Sigmoid colon (tissue), 7 donors: Measurements from ENCODE around the gene ATXN1. TPM values are rescaled to one million over a fixed set of nuclear protein-coding genes. Genes with fewer than 3 reads are reported as not detected.
"Not testable (repeated sequence)": the region's sequence is repeated elsewhere in the genome, so short reads cannot be mapped to it uniquely, and the experiment has no call there.

ENCODE experiments used
- DNase-seq: peaks from one replicate; pipeline ENCODE4 v3.0.0-alpha.2; 2019
- H3K27ac ChIP-seq, 4 donors: fragments of 200-600 bp; sonication (generic); one replicate each; pipeline ENCODE4 v1.5.1; 2016 to 2019; ENCODE audit warnings: mild to moderate bottlenecking in 1 of 4
- H3K27me3 ChIP-seq, 3 donors: fragments of 200-600 bp; sonication (generic); one replicate each; pipeline ENCODE4 v1.5.1; 2019; ENCODE audit warnings: mild to moderate bottlenecking in 1 of 3
- H3K36me3 ChIP-seq, 4 donors: fragments of 200-600 bp; sonication (generic); one replicate each; pipeline ENCODE4 v1.5.1; 2016 to 2019
- H3K4me1 ChIP-seq, 4 donors: fragments of 200-600 bp; sonication (generic); one replicate each; pipeline ENCODE4 v1.5.1; 2017 to 2019
- H3K4me3 ChIP-seq, 4 donors: fragments of 200-600 bp; sonication (generic); one replicate each; pipeline ENCODE4 v1.5.1; 2017 to 2019; ENCODE audit warnings: mild to moderate bottlenecking in 2 of 4, moderate library complexity in 1 of 4
- H3K9me3 ChIP-seq, 4 donors: fragments of 200-600 bp in 3 of 4; sonication (generic) in 3 of 4; one replicate each; pipeline versions ENCODE4 v1.5.1 to v1.6.1; 2013 to 2019
- CTCF ChIP-seq, 4 experiments: fragments of 450-650 bp in 3 of 4; fragments of 200-600 bp in 1 of 4; IDR thresholded peaks; one replicate each; pipeline ENCODE4 v1.5.1; 2016 to 2019; ENCODE audit warnings: antibody characterized with exemption in 4 of 4, mild to moderate bottlenecking in 3 of 4, moderate library complexity in 2 of 4
- EP300 ChIP-seq, 4 donors: sonication (generic); formaldehyde crosslinking; IDR thresholded peaks; one replicate each; pipeline ENCODE4 v1.6.1; 2017; ENCODE audit warnings: antibody characterized with exemption in 4 of 4
- POLR2A ChIP-seq, 2 donors: fragments of 450-650 bp; IDR thresholded peaks; one replicate each; pipeline ENCODE4 v1.6.1; 2016; ENCODE audit warnings: antibody characterized with exemption in 2 of 2, mild to moderate bottlenecking in 2 of 2, moderate library complexity in 2 of 2
- POLR2AphosphoS5 ChIP-seq, 4 donors: sonication (generic); formaldehyde crosslinking; IDR thresholded peaks; one replicate each; pipeline ENCODE4 v1.6.1; 2017; ENCODE audit warnings: antibody characterized with exemption in 4 of 4
- WGBS, 2 donors: extraction: QIAGEN DNeasy Blood & Tissue Kit; methylation state at CpG; one replicate each; pipeline ENCODE4 v1.1.7; 2013; 5-methylcytosine and 5-hydroxymethylcytosine counted together
- intact Hi-C: fragments of 100-400 bp; cut with DNase I; formaldehyde crosslinking; loops from one replicate; pipeline ENCODE4 v1.15.1; 2023
- polyA plus RNA-seq, 3 donors: library from polyadenylated mRNA; stranded (reverse); fragments of 200-250 nt; gene quantifications; one replicate each; pipeline ENCODE4 v1.2.3, GENCODE V29; 2013
- total RNA-seq, 4 donors: library from RNA; depleted of rRNA; stranded (reverse); fragments of >200 nt; gene quantifications; one replicate each; pipeline ENCODE4 v1.1.0, GENCODE V29; 2016
- donor health status: healthy with polysubstance abuse.
- donor health status: Bipolar disorder and iron deficiency.
- donor health status: healthy.

The ATXN1 gene
- total and polyA plus RNA-seq, 7 donors, result 4.8 to 95.3 (median 37.7) TPM

DNA sequence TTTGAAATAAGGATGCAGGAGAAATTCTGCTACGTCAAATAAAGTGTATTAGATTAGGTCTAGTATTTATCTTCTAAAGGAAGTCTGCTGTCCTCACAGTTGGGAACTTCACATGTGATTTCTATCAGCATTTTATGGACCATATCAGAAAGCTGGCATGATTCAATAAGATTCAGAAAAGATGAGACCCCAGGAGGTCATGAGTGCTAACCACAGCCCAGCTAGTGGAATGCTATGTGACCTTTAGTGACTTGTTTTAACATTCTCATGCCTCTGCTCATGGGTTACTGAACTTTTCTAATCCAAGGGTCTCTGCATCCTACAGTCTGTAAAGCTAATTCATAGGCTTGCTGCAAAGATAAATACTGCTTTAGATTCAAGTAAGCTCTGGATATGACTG, 372.8 kb downstream of the ATXN1 start:
- TF ChIP-seq POLR2AphosphoS5 (IDR thresholded peaks at IDR 0.05), result no peak
- no peak for TF ChIP-seq POLR2A (IDR thresholded peaks at IDR 0.05)
- no peak for TF ChIP-seq EP300 (IDR thresholded peaks at IDR 0.05)
- TF ChIP-seq CTCF (IDR thresholded peaks at IDR 0.05), result no peak
- H3K9me3 ChIP-seq, result no peaks in the 10 kb centered on the region
- H3K36me3 ChIP-seq, result no peaks in the 10 kb centered on the region
- no peaks in the 10 kb centered on the region for H3K27me3 ChIP-seq
- no peak for DNase-seq
- peaks cover 0 to 18% (median 14%) of the 10 kb centered on the region in 4 donors for H3K4me1 ChIP-seq
- H3K4me3 ChIP-seq, result no peak overlapping the region
- no peak overlapping the region for H3K27ac ChIP-seq
- 87 to 91% methylated on average over 1 of the region's 1 CpG for WGBS, 2 donors
- intact Hi-C loops, result no loop called here

GRCh38 chr6:16386057-16386456, 375.2 kb downstream of the ATXN1 start:
- Histone ChIP-seq H3K36me3 (no peaks in the 10 kb centered on the region), H3K4me3 (no peak overlapping the region), H3K27ac (no peak overlapping the region), H3K27me3 (no peaks in the 10 kb centered on the region), H3K4me1 (no peaks in the 10 kb centered on the region), H3K9me3 (no peaks in the 10 kb centered on the region)
- intact Hi-C loops, result no loop called here
- TF ChIP-seq CTCF (IDR thresholded peaks at IDR 0.05) (no peak), POLR2AphosphoS5 (IDR thresholded peaks at IDR 0.05) (no peak), POLR2A (IDR thresholded peaks at IDR 0.05) (no peak), EP300 (IDR thresholded peaks at IDR 0.05) (no peak)
- 94 to 97% methylated on average over 5 of the region's 5 CpGs for WGBS, 2 donors
- DNase-seq, result no peak

GRCh38 chr6:16383607-16384206, 377.6 kb downstream of the ATXN1 start:
- TF ChIP-seq POLR2A (IDR thresholded peaks at IDR 0.05) (no peak), CTCF (IDR thresholded peaks at IDR 0.05) (no peak), EP300 (IDR thresholded peaks at IDR 0.05) (no peak), POLR2AphosphoS5 (IDR thresholded peaks at IDR 0.05) (no peak)
- no peaks in the 10 kb centered on the region for H3K27me3 ChIP-seq
- intact Hi-C loops, result no loop called here
- DNase-seq, result no peak
- H3K27ac ChIP-seq, result no peak overlapping the region
- no peaks in the 10 kb centered on the region for H3K9me3 ChIP-seq
- no peak overlapping the region for H3K4me3 ChIP-seq
- no peaks in the 10 kb centered on the region for H3K4me1 ChIP-seq
- WGBS, 2 donors, result 90 to 94% methylated on average over 5 of the region's 5 CpGs
- no peaks in the 10 kb centered on the region for H3K36me3 ChIP-seq

- DNase-seq, H3K27me3 ChIP-seq, H3K4me3 ChIP-seq, H3K36me3 ChIP-seq, intact Hi-C loops, H3K27ac ChIP-seq, H3K9me3 ChIP-seq, H3K4me1 ChIP-seq: not testable (repeated sequence)
- WGBS, 2 donors, result 96 to 97% methylated on average over 3 of the region's 3 CpGs
Observed at GRCh38 chr6:16381968-16382367, 379.3 kb downstream of the ATXN1 start.

DNA sequence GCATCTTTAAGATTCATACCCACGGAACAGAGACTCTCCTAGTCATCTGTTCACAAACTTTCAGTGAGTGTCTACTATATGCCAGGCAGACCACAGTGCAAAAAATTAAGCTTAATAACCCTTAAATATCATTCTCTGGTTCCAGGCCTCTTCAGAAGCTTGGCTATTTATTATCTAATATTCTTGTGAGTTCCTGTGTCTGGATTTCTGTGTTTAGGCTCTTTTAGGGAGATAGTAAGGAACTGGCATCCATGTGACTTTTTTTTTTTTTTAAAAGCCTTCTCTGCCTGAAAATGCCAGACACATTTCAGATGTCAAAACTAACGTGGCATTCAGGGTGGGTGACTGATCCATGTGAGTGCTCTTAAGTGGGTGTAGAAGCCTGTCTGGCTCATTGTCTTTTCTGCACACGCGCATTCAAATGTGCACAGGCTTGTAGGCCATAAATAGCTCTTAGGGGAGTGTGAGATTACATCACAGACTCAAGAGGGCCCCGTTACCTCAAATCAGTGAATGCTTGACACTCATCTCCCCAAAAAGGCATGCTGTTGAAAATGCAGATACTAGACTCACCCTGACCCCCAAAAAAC, 380.9 kb downstream of the ATXN1 start:
- TF ChIP-seq EP300 (IDR thresholded peaks at IDR 0.05) (no peak), POLR2A (IDR thresholded peaks at IDR 0.05) (no peak), CTCF (IDR thresholded peaks at IDR 0.05) (no peak), POLR2AphosphoS5 (IDR thresholded peaks at IDR 0.05) (no peak)
- intact Hi-C loops, result no loop called here
- DNase-seq, result no peak
- H3K27me3 ChIP-seq, result no peaks in the 10 kb centered on the region
- H3K9me3 ChIP-seq, result no peaks in the 10 kb centered on the region
- WGBS, 2 donors, result 88 to 93% methylated on average over 5 of the region's 5 CpGs
- no peaks in the 10 kb centered on the region for H3K36me3 ChIP-seq
- H3K27ac ChIP-seq, result no peak overlapping the region
- H3K4me3 ChIP-seq, result no peak overlapping the region
- H3K4me1 ChIP-seq, result peaks cover 0 to 7% (median 2%) of the 10 kb centered on the region in 4 donors

DNA sequence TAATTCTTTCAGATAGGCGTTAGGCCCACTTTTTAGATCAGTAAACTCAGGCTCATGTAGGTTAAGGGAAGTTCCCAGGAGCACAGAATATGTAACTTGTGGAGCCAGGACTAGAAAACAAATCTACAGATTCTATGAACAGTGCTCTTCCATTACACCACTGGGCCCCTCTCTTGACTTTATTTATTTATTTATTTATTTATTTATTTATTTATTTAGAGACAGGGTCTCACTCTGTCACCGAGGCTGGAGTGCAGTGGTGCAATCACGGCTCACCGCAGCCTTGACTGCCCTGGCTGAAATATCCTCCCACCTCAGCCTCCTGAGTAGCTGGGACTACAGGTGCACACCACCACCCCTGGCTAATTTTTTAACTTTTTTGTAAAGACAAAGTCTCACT, 382.9 kb downstream of the ATXN1 start:
- H3K27ac ChIP-seq, H3K36me3 ChIP-seq, DNase-seq, H3K4me3 ChIP-seq, intact Hi-C loops, H3K27me3 ChIP-seq, H3K9me3 ChIP-seq, H3K4me1 ChIP-seq: not testable (repeated sequence)
- 96 to 98% methylated on average over 4 of the region's 4 CpGs for WGBS, 2 donors
